HG03439 (cell line): ENCODE results near the gene CDH8.
"Not testable (repeated sequence)": the region's sequence is repeated elsewhere in the genome, so short reads cannot be mapped to it uniquely, and the experiment has no call there.

ENCODE experiments used
- ATAC-seq: cut with Tn5 transposase; IDR thresholded peaks from one replicate; pipeline ENCODE4 v1.9.1; 2021; ENCODE audit warnings: mild to moderate bottlenecking, moderate library complexity; ENCODE audit not compliant: unreplicated experiment

CDH8 gene

DNA sequence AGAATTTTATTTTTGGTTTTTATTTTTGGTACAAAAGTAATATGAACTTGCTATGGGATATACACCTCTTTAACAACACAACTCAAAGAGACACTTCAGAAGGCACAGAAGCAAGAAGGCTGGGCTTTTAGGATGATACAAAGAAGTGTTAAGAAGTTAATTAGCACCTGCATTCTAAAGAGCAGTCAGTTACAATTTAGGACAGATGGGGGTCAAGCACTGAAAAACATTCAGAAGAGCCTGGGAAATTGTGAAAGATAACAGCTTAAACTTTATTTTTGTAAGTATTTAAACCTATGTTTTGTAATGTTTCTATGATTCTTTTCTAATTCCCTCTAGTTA lies 163.5 kb downstream of the CDH8 start:
- no peak for ATAC-seq

GRCh38 chr16:61871837-61872777 lies 164.1 kb downstream of the CDH8 start:
- no peak for ATAC-seq

- ATAC-seq: no peak
These were observed 173.8 kb downstream of the CDH8 start for GRCh38 chr16:61862221-61863155.

DNA sequence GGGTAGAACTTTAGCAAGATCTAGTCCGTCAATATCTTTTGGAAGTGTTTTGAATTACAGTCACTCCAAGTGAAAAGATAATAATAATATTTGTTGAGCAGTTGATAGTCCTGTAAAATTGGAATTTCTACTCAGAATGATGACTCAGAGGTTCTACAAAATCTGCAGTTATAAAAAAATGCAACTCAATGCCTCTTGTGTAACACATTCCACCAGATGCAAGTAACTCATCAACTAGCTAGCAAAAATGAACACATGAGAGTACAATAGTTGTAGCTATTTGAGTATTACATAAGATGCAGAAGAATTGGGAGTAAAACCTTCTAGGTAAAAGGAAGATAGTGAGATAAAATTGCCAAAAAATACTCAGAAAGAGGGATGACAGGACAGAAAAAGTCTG lies 177.2 kb downstream of the CDH8 start:
- no peak for ATAC-seq

DNA sequence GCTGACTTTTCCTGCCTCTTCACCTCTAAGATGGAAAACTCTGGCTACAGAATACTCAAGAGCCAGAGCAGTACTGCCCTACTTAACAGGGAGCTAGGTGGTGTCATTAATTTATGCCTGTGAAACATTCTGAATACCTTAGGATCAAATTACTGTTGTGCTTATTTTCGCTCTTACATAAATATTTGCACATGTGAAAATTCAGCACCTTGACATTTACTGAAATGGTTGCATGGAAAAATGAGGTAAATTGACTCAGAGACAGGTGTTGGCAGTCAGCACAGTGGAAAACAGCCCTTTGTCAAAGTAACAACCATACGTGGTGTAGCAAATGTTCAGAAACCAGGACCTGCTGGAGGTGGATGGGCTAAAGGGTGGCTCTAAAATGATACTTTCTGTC lies 193.6 kb downstream of the CDH8 start:
- no peak for ATAC-seq

GRCh38 chr16:61836804-61837393 lies 199.3 kb downstream of the CDH8 start:
- ATAC-seq: no peak

- ATAC-seq: no peak
These were observed 202.2 kb downstream of the CDH8 start for GRCh38 chr16:61834082-61834481.

- ATAC-seq: no peak
These were observed 204.8 kb downstream of the CDH8 start for GRCh38 chr16:61831351-61831917.

DNA sequence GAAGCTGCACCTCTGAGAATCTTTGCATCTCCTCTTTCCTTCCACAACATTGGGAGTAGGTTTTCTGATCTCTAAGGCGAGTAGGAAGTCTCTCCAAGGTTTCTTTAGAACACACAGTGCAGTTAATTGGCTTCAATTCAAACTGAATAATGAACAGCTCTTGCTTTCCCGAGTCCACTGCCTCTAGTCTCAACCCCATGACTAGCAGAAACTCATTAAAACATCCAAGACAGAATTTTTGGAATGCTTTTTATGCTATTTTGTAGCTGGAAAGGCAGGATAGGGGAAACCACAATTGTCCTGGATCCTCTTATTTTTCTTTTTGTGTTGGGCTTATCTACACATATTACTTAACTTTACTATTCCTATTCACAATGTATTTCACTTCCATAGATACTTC lies 206.6 kb downstream of the CDH8 start:
- ATAC-seq: no peak

DNA sequence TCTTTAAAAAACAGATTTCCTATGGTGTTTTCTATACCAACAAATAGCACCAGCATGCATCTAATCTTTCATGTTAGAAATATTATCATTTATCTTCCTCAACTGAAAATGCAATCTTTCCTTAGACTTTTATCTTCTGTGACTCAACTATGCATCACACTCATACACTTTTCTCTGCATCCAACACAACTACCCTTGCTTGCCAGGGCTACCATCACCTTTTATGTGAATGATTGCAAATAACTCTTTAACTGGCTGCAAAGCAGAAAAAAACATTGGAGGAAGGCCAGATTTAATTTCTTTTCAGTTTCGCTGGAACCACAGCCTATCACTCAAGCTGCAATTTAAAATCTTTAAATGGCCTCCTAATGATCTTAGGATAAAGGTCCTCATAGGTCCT lies 212.9 kb downstream of the CDH8 start:
- no peak for ATAC-seq

GRCh38 chr16:61820820-61821219 lies 215.4 kb downstream of the CDH8 start:
- no peak for ATAC-seq

- no peak for ATAC-seq
These were observed 215.8 kb downstream of the CDH8 start for GRCh38 chr16:61820398-61820797.

- no peak for ATAC-seq
These were observed 217.4 kb downstream of the CDH8 start for GRCh38 chr16:61818850-61819249.

DNA sequence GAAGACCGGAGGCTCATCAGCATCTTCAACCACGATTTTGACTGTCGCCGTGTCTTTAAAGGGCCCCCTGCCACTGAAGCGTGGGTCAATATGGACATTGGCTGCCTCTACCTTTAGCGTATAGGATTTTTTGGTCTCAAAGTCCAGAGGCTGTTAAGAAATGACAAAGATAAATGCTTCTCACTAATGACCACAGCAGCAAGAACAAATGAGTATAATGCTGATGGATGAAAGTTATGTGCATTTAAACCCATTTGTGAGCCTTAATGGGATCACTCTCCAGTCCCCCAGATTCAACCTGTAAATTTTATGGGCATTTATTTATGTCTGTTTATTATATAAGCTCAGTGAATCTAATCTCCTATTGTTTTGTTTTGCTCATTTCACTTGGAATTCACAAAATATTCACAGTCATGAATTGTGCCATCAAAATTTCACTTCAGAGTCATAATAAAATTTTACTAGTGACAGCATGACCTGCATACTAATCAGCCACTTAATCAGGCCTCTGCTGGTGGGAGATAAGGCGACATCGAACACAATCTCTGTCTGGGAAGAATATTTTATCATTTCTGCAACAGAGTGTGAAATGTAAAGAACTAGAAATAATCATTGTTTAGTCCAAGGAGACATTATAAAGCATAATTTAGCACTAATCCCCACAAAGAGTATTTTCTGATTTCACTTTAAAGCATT lies 218.5 kb downstream of the CDH8 start:
- no peak for ATAC-seq

DNA sequence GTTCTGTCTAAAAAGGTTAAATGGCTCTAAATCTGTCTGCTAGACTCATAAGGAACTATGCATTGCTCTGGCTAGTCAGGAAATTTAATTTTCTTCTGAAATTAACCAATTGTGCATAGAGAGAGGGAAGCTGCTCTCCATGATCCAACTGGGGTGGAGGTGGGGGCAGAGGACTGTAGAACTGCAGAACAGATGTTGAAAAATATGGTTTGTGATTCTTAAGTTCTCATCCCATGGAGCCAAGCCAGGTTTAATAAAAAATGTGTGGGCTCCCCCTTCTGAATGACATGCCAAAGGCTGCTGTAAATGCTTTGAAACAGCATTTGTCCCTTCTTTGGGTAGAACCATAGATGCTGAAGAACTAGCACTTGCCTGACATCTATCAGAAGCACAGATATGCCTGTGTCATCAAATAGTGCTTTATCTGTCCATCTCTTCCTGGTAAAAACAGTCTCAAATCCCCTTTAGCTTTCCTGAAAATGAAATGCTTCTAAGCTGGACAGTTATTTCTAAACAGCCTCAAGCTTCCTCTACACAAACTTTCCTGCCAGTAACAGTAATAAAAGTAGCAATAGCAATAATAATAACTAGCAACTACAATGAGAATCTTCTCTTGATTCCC lies 221.4 kb downstream of the CDH8 start:
- ATAC-seq: no peak

DNA sequence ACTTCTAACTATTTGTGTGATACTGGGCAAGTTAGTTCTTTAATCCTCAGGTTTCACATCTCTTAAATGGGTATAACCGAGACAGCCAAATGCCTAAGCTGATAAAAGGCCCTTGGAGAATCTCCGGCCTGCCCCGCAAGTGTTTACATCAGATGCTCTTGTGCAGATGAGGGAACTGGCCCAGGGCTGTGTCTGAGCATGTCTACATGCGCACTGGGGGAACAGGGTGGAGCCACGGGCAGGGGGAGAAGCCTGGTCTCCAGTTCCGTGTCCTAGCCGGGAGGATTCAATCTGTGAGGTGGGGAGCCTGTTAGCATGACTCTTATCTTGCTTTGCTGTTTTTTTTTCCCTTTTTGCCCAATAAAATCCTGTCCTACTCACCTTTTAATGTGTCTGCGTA lies 222.9 kb downstream of the CDH8 start:
- no peak for ATAC-seq

- ATAC-seq: no peak
These were observed 224.0 kb downstream of the CDH8 start for GRCh38 chr16:61812251-61812650.

DNA sequence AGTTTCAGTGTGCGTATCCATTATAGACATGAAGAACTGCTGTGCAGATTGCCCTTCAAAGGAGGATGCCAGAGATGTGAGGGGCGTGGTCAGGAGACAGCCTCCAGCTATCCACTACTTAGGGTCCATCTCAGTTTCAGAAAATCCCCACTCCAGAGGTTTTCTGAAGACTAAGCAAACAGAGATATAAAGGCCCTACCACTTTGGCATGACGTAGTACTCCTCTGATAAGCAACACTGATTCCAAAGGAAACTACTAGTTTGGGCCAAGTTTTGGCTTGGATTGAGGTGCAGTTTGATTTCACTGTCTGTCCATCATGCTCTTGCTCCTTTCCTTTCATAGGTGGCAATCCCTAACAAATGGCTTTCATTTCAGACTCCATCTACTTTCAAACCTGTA lies 228.7 kb downstream of the CDH8 start:
- ATAC-seq: no peak

DNA sequence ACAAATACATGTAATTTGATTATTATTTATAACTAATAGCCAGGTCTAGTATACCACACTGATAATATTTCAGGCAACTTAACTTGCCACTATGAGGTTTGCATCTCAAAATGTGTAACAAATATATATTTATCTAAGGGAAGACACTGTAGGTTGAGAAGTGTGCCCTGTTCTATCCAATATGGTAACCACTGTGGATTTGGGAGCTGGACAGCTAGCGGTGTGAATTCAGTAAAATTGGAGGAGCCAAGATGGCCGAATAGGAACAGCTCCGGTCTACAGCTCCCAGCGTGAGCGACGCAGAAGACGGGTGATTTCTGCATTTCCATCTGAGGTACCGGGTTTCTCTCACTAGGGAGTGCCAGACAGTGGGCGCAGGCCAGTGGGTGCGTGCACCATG lies 235.0 kb downstream of the CDH8 start:
- ATAC-seq: not testable (repeated sequence)

- no peak for ATAC-seq
These were observed 237.5 kb downstream of the CDH8 start for GRCh38 chr16:61798741-61799140.
